CD4-positive, alpha-beta T cell (primary cell): ENCODE data around the gene SOX15. TPM values are rescaled to one million over a fixed set of nuclear protein-coding genes. Genes with fewer than 3 reads are reported as not detected.

Source experiments
- ATAC-seq: fragments of 200-7000 bp; cut with Tn5 transposase; one replicate; pipeline ENCODE4 v1.10.0; 2022; ENCODE audit warnings: mild to moderate bottlenecking; ENCODE audit not compliant: poor library complexity
- CTCF ChIA-PET: fragments of 350-600 bp; sonication (Branson Sonifier 250); formaldehyde crosslinking; loops from one replicate; lab custom pipeline; 2021; ENCODE audit warnings: antibody characterized with exemption, inconsistent platforms; lab: Charles Lee
- POLR2A ChIA-PET: fragments of 350-600 bp; sonication (Branson Sonifier 250); formaldehyde crosslinking; loops from one replicate; lab custom pipeline; 2021; ENCODE audit warnings: antibody characterized with exemption, inconsistent platforms; lab: Charles Lee
- DNase-seq, 14 experiments: peaks; one replicate each; pipeline ENCODE4 v3.0.0-alpha.2; 2013 to 2020; ENCODE audit warnings: mixed read lengths in 2 of 14
- H3K27ac ChIP-seq, 2 donors: one replicate each; pipeline versions ENCODE4 v1.5.1 to v1.7.0; 2013; ENCODE audit warnings: low read length in 2 of 2, low read depth in 1 of 2, mild to moderate bottlenecking in 1 of 2
- H3K27me3 ChIP-seq, 2 experiments: 1 replicate in 1 of 2; 2 replicates in 1 of 2; pipeline versions ENCODE4 v1.6.1 to v1.7.0; 2013; ENCODE audit warnings: low read length in 2 of 2, control low read depth in 1 of 2, mild to moderate bottlenecking in 1 of 2, moderate library complexity in 1 of 2; ENCODE audit not compliant: insufficient read depth in 2 of 2, control insufficient read depth in 1 of 2
- H3K36me3 ChIP-seq: one replicate; pipeline ENCODE4 v1.6.1; 2013; ENCODE audit warnings: low read length, control low read depth; ENCODE audit not compliant: insufficient read depth
- H3K4me1 ChIP-seq: one replicate; pipeline ENCODE4 v1.6.1; 2013; ENCODE audit warnings: low read length, control low read depth; ENCODE audit not compliant: insufficient read depth
- H3K4me3 ChIP-seq: one replicate; pipeline ENCODE4 v1.5.1; 2013; ENCODE audit warnings: mild to moderate bottlenecking, low read length, moderate library complexity
- H3K9me3 ChIP-seq, 2 experiments: 1 replicate in 1 of 2; 2 replicates in 1 of 2; pipeline versions ENCODE4 v1.6.1 to v1.7.0; 2013; ENCODE audit warnings: low read length in 2 of 2, mild to moderate bottlenecking in 2 of 2, control low read depth in 1 of 2, moderate library complexity in 1 of 2; ENCODE audit not compliant: control insufficient read depth in 1 of 2, insufficient read depth in 1 of 2
- H3K27ac Mint-ChIP-seq: one replicate; pipeline ENCODE4 v1.8.0; 2020; ENCODE audit warnings: mixed read lengths
- H3K27me3 Mint-ChIP-seq: one replicate; pipeline ENCODE4 v1.8.0; 2021; ENCODE audit warnings: mixed read lengths
- H3K36me3 Mint-ChIP-seq: one replicate; pipeline ENCODE4 v1.8.0; 2021; ENCODE audit warnings: low read depth, mixed read lengths
- H3K4me1 Mint-ChIP-seq: one replicate; pipeline ENCODE4 v1.8.0; 2021; ENCODE audit warnings: low read depth, mixed read lengths
- H3K4me3 Mint-ChIP-seq: one replicate; pipeline ENCODE4 v1.8.0; 2020; ENCODE audit warnings: mild to moderate bottlenecking, mixed read lengths
- H3K9me3 Mint-ChIP-seq: one replicate; pipeline ENCODE4 v1.8.0; 2020; ENCODE audit warnings: mixed read lengths
- intact Hi-C, 2 experiments: fragments of 100-400 bp; cut with DNase I in 1 of 2; cut with micrococcal nuclease in 1 of 2; formaldehyde crosslinking; loops; one replicate each; pipeline versions ENCODE4 v1.15.1 to v1.9.0; 2023 to 2025; cut with DNase I, micrococcal nuclease
- total RNA-seq, 174 experiments: library from RNA in 2 of 174; stranded (reverse) in 2 of 174; gene quantifications; one replicate each; pipeline ENCODE4 v1.2.3 and lab custom pipeline; 2021 to 2026
- TF ChIP-seq, protein P1 (sequence below): fragments of 200-600 bp; IDR thresholded peaks from one replicate; pipeline ENCODE4 v1.8.0; 2022; ENCODE audit warnings: antibody characterized with exemption, mild to moderate bottlenecking

SOX15 gene
- total RNA-seq, 2 experiments from 2014 or later, result 0.30 TPM; not detected in 1

DNA sequence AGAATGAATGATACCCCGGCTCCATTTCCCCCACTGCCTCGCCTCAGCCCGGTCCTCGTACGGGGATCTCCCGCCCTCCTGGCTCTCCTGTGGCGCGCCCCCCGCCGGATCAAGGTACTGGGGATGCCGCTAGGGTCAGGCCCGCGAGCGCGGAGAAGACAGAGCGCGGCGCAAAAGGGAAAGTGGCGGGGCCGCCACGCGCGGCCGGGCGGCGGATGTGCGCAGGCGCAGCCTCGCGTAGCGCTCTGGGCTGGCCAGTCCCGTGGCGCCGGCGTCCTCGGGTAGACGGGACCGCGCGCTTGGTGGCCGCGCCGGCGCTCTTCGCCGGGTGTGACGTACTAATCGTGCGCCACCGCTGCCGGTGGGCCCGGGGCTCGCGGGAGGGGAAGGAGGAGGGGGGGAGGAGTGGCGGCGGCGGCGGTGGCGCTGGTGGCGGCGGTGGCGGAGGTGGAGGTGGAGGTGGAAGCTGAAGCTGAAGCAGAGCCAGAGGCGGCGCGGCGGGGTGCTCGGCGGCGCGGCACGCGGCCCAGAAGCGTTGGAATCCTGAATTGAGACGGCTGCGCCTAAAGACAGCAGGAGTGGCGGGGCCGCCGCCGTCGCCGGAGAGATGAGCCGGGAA lies 28.2 kb downstream of the SOX15 start, which contains the start of gene SENP3:
Gene SENP3 (plus strand): TSS at position 331 of the 619 bp plus-strand sequence. CDS start 1,158 bp downstream, outside the sequence.
- peak within 1 kb of the TSS; percentile 95 for H3K4me3 Mint-ChIP-seq
- H3K4me3 ChIP-seq, result peak within 1 kb of the TSS; percentile 91
- ChIA-PET CTCF (interaction anchor here (1.1 to 2.9 kb wide), 24 partner anchors 9 to 238 kb away, joined by 3 to 48 read pairs (median 10); partner anchors contain the start of genes ACAP1, CD68, FXR2 and MPDU1), POLR2A (interaction anchor here (0.8 to 4.8 kb wide), 27 partner anchors 9 to 327 kb away, joined by 3 to 51 read pairs (median 5); partner anchors contain the start of genes ACAP1, DVL2, FXR2 and MPDU1)
- peak; percentile 83 for ATAC-seq
- H3K27me3 Mint-ChIP-seq, result no peaks in the 10 kb centered on the region
- H3K9me3 Mint-ChIP-seq, result no peaks in the 10 kb centered on the region
- H3K36me3 ChIP-seq, result peaks cover 36% of the 10 kb centered on the region
- H3K27ac ChIP-seq, result peak within 1 kb of the TSS; percentile 88 to 96
- TF ChIP-seq, protein P1, sequence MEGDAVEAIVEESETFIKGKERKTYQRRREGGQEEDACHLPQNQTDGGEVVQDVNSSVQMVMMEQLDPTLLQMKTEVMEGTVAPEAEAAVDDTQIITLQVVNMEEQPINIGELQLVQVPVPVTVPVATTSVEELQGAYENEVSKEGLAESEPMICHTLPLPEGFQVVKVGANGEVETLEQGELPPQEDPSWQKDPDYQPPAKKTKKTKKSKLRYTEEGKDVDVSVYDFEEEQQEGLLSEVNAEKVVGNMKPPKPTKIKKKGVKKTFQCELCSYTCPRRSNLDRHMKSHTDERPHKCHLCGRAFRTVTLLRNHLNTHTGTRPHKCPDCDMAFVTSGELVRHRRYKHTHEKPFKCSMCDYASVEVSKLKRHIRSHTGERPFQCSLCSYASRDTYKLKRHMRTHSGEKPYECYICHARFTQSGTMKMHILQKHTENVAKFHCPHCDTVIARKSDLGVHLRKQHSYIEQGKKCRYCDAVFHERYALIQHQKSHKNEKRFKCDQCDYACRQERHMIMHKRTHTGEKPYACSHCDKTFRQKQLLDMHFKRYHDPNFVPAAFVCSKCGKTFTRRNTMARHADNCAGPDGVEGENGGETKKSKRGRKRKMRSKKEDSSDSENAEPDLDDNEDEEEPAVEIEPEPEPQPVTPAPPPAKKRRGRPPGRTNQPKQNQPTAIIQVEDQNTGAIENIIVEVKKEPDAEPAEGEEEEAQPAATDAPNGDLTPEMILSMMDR, result no peak
- no peaks in the 10 kb centered on the region for H3K9me3 ChIP-seq
- peaks cover 43% of the 10 kb centered on the region for H3K36me3 Mint-ChIP-seq
- intact Hi-C loops, result loop anchor here (1.0 to 5.0 kb wide), 7 partner anchors 11 to 309 kb away; partner anchors contain the start of genes CTDNEP1 (in 1 of the 2), ELP5 (in 1 of the 2), POLR2A (in 1 of the 2) and TMEM102 (in 1 of the 2)
- H3K27me3 ChIP-seq, result no peaks in the 10 kb centered on the region
- peak; percentile 77 to 98 (median 86) for DNase-seq
- peaks cover 34% of the 10 kb centered on the region for H3K4me1 Mint-ChIP-seq
- peaks cover 66% of the 10 kb centered on the region for H3K4me1 ChIP-seq
- H3K27ac Mint-ChIP-seq, result peak within 1 kb of the TSS; percentile 93

DNA sequence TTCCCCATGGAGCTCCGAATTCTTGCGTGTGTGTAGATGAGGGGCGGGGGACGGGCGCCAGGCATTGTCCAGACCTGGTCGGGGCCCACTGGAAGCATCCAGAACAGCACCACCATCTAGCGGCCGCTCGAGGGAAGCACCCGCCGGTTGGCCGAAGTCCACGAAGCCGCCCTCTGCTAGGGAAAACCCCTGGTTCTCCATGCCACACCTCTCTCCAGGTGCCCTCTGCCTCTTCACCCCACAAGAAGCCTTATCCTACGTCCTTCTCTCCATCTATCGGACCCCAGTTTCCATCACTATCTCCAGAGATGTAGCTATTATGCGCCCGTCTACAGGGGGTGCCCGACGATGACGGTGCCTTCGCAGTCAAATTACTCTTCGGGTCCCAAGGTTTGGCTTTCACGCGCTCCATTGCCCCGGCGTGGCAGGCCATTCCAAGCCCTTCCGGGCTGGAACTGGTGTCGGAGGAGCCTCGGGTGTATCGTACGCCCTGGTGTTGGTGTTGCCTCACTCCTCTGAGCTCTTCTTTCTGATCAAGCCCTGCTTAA lies 28.8 kb downstream of the SOX15 start:
- peaks cover 40% of the 10 kb centered on the region for H3K4me1 Mint-ChIP-seq
- Histone ChIP-seq H3K27me3 (no peaks in the 10 kb centered on the region), H3K27ac (peak overlapping the region; percentile 88 to 96), H3K36me3 (peaks cover 35% of the 10 kb centered on the region), H3K9me3 (no peaks in the 10 kb centered on the region), H3K4me1 (peaks cover 66% of the 10 kb centered on the region), H3K4me3 (peak overlapping the region; percentile 91)
- ATAC-seq, result peak; percentile 62
- CTCF ChIA-PET, result interaction anchor here (0.7 to 2.9 kb wide), 30 partner anchors 9 to 322 kb away, joined by 3 to 48 read pairs (median 6); partner anchors contain the start of genes ACAP1, CD68, FXR2 and MPDU1
- peak overlapping the region; percentile 93 for H3K27ac Mint-ChIP-seq
- TF ChIP-seq, protein P1, result peak; percentile 89
- peaks cover 46% of the 10 kb centered on the region for H3K36me3 Mint-ChIP-seq
- intact Hi-C loops, result loop anchor here (1.0 to 5.0 kb wide), 7 partner anchors 11 to 309 kb away; partner anchors contain the start of genes CTDNEP1 (in 1 of the 2), ELP5 (in 1 of the 2), POLR2A (in 1 of the 2) and TMEM102 (in 1 of the 2)
- H3K27me3 Mint-ChIP-seq, result no peaks in the 10 kb centered on the region
- POLR2A ChIA-PET, result interaction anchor here (0.6 to 4.8 kb wide), 31 partner anchors 8 to 327 kb away, joined by 3 to 51 read pairs (median 5); partner anchors contain the start of genes ACAP1, DVL2, FXR2 and MPDU1
- no peaks in the 10 kb centered on the region for H3K9me3 Mint-ChIP-seq
- DNase-seq, result peak; percentile 62 to 89 (median 77)
- peak overlapping the region; percentile 95 for H3K4me3 Mint-ChIP-seq
